K562 (cell line): ENCODE results near the gene LMAN1. TPM values are rescaled to one million over a fixed set of nuclear protein-coding genes. Genes with fewer than 3 reads are reported as not detected.

Experiments
- CREBBP ChIP-seq: IDR thresholded peaks from one replicate; pipeline ENCODE4 v1.6.1; 2012; ENCODE audit warnings: low read depth, mild to moderate bottlenecking, control low read depth, inconsistent platforms, low read length
- MCM7 ChIP-seq, 2 experiments: fragments of 450-650 bp; IDR thresholded peaks; 2 replicates each; pipeline ENCODE4 v1.6.1; 2016 to 2018
- NUFIP1 ChIP-seq: fragments of 450-650 bp; IDR thresholded peaks from 2 replicates; pipeline ENCODE4 v1.6.1; 2018; ENCODE audit not compliant: partially characterized antibody
- SNRNP70 ChIP-seq: fragments of 200-400 bp; formaldehyde crosslinking; optimal IDR thresholded peaks from 2 replicates; pipeline ENCODE3; 2017; ENCODE audit warnings: low read depth, low read length
- polyA plus RNA-seq, 8 experiments: library from polyadenylated mRNA; depleted of rRNA in 4 of 8; stranded (reverse) in 5 of 8; unstranded in 3 of 8; fragments of >200 nt; fragmentation: Nextera tagmentation in 2 of 8; fragmentation: Illumina TruSeq in 1 of 8; extraction: Ambion mirVana in 2 of 8; extraction: Trizol in 1 of 8; gene quantifications; 2 replicates each; pipeline versions ENCODE4 v1.2.1 to v1.2.3, GENCODE V29; 2011 to 2014; ENCODE audit warnings: inconsistent platforms in 1 of 8, missing spikeins in 1 of 8
- total RNA-seq, 7 experiments: library from RNA; depleted of rRNA in 6 of 7; stranded (reverse); fragments of >200 nt in 6 of 7; fragmentation: Illumina TruSeq in 2 of 7; extraction: Trizol in 2 of 7; gene quantifications; 2 replicates each; pipeline versions ENCODE4 v1.2.1 to v1.2.3, GENCODE V29; 2011 to 2021; ENCODE audit warnings: low replicate concordance in 1 of 7
- TF ChIP-seq, protein P1 (sequence below), 2 experiments: fragments of 450-650 bp; IDR thresholded peaks; 2 replicates each; pipeline ENCODE4 v1.6.1; 2016; ENCODE audit warnings: mild to moderate bottlenecking in 2 of 2, borderline replicate concordance in 1 of 2, low read depth in 1 of 2, moderate library complexity in 1 of 2

LMAN1 gene
- total and polyA plus RNA-seq, 9 of the 15 experiments (the other 6 are each of a cell fraction or from before 2014, with no cell fraction given): 18.8 to 108 (median 71.2) TPM

DNA sequence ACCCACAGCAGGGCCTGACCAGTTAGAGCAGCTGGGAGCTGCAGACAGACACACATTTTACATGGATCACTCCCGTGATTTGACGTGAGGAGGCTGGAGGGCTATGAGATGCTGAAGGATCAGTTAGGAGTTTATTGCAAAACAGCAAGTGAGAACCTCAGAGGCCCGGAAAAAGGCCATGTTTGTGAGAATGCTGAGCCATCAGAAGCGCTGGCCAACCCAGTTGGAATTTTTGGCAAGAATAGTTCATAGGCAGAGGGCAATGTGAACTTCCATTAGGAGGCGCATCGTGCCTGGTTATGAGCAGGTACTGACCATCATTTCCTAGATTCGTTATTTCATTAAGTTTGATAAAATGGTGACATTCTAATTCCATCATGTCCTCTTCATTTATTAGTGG is 23.3 kb upstream of the LMAN1 start (continued):
- TF ChIP-seq SNRNP70 (no peak), CREBBP (no peak), NUFIP1 (no peak), MCM7 (IDR thresholded peaks at IDR 0.05) (no peak)
- TF ChIP-seq, protein P1, sequence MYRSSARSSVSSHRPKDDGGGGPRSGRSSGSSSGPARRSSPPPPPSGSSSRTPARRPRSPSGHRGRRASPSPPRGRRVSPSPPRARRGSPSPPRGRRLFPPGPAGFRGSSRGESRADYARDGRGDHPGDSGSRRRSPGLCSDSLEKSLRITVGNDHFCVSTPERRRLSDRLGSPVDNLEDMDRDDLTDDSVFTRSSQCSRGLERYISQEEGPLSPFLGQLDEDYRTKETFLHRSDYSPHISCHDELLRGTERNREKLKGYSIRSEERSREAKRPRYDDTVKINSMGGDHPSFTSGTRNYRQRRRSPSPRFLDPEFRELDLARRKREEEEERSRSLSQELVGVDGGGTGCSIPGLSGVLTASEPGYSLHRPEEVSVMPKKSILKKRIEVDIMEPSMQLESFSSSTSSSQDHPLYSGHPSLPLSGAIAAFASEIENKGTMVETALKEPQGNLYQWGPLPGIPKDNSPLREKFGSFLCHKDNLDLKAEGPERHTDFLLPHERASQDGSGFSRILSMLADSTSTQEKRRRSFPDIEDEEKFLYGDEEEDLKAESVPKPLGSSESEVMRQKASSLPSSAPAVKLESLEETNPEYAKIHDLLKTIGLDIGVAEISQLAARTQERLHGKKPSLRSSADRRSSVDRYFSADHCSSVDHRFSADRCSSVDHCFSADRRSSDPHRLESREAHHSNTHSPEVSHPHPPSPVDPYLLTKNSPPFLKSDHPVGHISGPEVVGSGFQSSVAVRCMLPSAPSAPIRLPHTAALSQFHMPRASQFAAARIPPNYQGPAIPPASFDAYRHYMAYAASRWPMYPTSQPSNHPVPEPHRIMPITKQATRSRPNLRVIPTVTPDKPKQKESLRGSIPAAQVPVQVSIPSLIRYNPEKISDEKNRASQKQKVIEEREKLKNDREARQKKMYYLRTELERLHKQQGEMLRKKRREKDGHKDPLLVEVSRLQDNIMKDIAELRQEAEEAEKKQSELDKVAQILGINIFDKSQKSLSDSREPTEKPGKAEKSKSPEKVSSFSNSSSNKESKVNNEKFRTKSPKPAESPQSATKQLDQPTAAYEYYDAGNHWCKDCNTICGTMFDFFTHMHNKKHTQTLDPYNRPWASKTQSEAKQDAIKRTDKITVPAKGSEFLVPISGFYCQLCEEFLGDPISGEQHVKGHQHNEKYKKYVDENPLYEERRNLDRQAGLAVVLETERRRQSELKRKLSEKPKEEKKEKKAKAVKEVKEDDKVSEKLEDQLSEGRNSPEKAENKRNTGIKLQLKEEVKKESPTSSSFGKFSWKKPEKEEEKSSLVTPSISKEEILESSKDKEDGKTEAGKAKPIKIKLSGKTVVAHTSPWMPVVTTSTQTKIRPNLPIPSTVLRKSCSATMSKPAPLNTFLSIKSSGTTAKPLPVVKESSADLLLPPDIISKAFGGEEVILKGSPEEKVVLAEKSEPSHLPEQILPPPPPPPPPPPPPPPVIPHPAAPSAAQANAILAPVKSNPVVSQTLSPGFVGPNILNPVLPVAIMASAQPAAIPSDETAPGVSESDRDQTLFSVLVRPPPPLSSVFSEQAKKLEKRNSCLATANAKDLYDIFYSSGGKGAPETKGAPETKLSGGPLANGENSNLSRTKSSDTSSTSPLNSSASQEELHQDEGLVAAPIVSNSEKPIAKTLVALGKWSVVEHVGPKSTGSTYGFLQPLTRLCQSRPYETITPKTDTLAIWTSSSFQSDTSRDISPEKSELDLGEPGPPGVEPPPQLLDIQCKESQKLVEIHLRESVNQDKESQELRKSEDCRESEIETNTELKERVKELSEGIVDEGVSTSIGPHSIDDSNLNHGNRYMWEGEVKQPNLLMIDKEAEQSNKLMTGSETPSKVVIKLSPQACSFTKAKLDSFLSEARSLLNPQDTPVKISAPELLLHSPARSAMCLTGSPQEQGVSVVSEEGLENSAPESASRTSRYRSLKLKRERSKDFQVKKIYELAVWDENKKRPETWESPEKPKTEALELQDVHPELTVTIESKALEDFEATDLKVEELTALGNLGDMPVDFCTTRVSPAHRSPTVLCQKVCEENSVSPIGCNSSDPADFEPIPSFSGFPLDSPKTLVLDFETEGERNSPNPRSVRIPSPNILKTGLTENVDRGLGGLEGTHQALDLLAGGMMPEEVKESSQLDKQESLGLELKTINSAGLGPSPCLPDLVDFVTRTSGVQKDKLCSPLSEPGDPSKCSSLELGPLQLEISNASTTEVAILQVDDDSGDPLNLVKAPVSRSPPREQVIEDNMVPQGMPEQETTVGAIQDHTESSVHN (IDR thresholded peaks at IDR 0.05; ENCODE audit: borderline replicate concordance in 1 of 2, low read depth in 1 of 2): no peak
